GM19397 (cell line): ENCODE data around the gene UBTD2.
A peak's percentile ranks its signal among the peaks of the same experiment; 100 is the strongest.
"Not testable (repeated sequence)": the region's sequence is repeated elsewhere in the genome, so short reads cannot be mapped to it uniquely, and the experiment has no call there.

Experiments used
- ATAC-seq: cut with Tn5 transposase; IDR thresholded peaks from one replicate; pipeline ENCODE4 v1.9.1; 2021; ENCODE audit warnings: mild to moderate bottlenecking, moderate library complexity; ENCODE audit not compliant: unreplicated experiment

The UBTD2 gene

GRCh38 chr5:172252501-172252900 lies 31.1 kb downstream of the UBTD2 start:
- no peak for ATAC-seq

GRCh38 chr5:172251419-172251818 lies 32.1 kb downstream of the UBTD2 start:
- ATAC-seq, result no peak

GRCh38 chr5:172248637-172249036 lies 34.9 kb downstream of the UBTD2 start:
- ATAC-seq, result no peak

- no peak for ATAC-seq
Observed at GRCh38 chr5:172245703-172246125, 37.9 kb downstream of the UBTD2 start.

- ATAC-seq, result no peak
Observed at GRCh38 chr5:172245046-172245445, 38.5 kb downstream of the UBTD2 start.

GRCh38 chr5:172243302-172243701 lies 40.3 kb downstream of the UBTD2 start:
- ATAC-seq, result no peak

GRCh38 chr5:172238334-172238733 lies 45.2 kb downstream of the UBTD2 start:
- ATAC-seq, result no peak

GRCh38 chr5:172235827-172236736 lies 47.5 kb downstream of the UBTD2 start:
- no peak for ATAC-seq

GRCh38 chr5:172235132-172235780 lies 48.3 kb downstream of the UBTD2 start:
- no peak for ATAC-seq

- no peak for ATAC-seq
Observed at GRCh38 chr5:172234031-172234430, 49.5 kb downstream of the UBTD2 start.

GRCh38 chr5:172229904-172230303 lies 53.7 kb downstream of the UBTD2 start:
- no peak for ATAC-seq

GRCh38 chr5:172224996-172225395 lies 58.6 kb downstream of the UBTD2 start:
- no peak for ATAC-seq

GRCh38 chr5:172223901-172224873 lies 59.4 kb downstream of the UBTD2 start:
- ATAC-seq, result peak; percentile 74

GRCh38 chr5:172219296-172219695 lies 64.3 kb downstream of the UBTD2 start:
- no peak for ATAC-seq

GRCh38 chr5:172216345-172216744 lies 67.2 kb downstream of the UBTD2 start:
- ATAC-seq, result no peak

- ATAC-seq, result no peak
Observed at GRCh38 chr5:172213126-172213525, 70.4 kb downstream of the UBTD2 start.

- ATAC-seq, result no peak
Observed at GRCh38 chr5:172211676-172212075, 71.9 kb downstream of the UBTD2 start.

GRCh38 chr5:172209714-172210113 lies 73.8 kb downstream of the UBTD2 start:
- ATAC-seq, result no peak

- no peak for ATAC-seq
Observed at GRCh38 chr5:172207511-172207910, 76.1 kb downstream of the UBTD2 start.

GRCh38 chr5:172205984-172206383 lies 77.6 kb downstream of the UBTD2 start:
- not testable (repeated sequence) for ATAC-seq

- ATAC-seq, result no peak
Observed at GRCh38 chr5:172200476-172200875, 83.1 kb downstream of the UBTD2 start.
